ENCODE data around the gene KATNB1.
"Not testable (repeated sequence)": the region's sequence is repeated elsewhere in the genome, so short reads cannot be mapped to it uniquely, and the experiment has no call there.

Gene KATNB1

DNA sequence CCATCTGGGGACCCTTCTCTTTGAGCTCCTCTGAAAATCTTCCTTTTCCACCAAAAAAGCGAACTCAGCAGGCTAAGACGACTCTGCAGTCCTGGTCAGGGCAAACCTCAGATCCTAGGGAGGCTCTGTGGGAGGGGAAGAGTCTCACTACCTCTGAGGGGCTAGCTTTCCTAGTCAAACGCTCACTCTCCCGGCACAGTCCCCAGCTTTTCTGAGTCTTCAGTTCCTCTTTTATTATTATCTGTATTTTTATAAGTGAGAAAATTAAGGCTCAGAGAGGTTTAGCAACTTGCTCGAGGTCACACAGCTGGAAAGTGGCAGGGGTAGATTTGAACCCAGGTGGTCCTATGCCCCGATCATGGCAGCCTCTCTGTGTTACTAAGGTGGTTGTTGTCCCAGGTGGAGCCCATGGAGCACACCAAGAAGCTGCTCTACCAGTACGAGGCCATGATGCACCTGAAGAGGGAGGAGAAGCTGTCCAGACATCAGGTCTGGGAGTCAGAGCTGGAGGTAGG, 9.1 kb upstream of the KATNB1 start:
- no peak for DNase-seq

GRCh38 chr16:57727610-57728009, 8.0 kb upstream of the KATNB1 start:
- DNase-seq: no peak

DNA sequence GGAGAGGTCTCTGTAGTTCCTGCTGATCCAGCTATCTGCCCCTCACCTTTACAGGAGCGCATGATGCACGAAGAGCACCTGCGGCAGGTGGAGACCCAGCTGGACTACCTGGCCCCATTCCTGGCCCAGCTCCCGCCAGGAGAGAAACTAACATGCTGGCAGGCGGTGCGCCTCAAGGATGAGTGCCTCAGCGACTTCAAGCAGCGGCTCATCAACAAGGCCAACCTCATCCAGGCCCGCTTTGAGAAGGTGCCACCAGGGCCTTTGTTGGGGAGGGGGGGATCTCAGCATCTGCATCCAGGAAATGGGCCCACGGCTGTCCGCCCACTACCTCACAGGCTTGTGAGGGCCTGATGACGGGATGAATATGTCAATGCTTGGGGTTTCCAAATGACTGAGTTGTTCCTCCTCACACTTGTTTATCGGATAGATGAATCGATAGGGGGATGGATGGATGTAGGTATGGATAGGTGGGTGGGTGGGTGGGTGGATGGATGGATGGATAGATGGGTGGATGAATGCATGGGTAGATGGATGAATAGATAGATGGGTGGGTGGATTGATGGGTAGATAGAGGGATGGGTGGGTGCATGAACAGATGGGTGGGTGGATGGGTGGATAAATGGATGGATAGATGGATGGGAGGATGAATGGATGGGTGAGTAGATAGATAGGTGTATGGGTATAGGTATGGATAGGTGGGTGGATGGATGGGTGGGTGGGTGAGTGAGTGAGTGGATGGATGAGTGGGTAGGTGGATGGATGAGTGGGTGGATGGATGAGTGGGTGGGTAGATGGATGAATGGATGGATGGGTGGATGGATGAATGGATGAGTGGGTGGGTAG, 7.0 kb upstream of the KATNB1 start:
- no peak for DNase-seq

- DNase-seq: no peak
These were observed 6.4 kb upstream of the KATNB1 start for GRCh38 chr16:57729182-57729484.

- not testable (repeated sequence) for DNase-seq
These were observed 5.7 kb upstream of the KATNB1 start for GRCh38 chr16:57729852-57730251.

GRCh38 chr16:57730771-57731730, 4.5 kb upstream of the KATNB1 start:
- no peak for DNase-seq

DNA sequence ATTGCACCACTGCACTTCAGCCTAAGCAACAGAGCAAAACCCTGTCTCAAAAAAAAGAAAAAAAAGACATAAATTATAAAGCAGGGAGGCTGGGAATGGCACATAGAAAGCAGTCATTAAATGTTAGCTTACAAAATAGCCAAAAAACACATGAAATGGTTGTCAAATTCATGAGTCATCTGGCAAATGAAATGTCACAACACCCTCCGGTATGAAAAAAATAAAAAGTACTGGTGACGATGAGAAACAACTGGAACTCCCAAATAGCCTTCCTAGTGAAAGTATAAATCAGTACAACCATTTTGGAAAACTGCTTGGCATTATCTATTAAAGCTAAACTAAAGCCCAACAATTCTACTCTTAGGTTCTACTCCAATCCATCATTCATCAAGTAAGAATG, 3.5 kb upstream of the KATNB1 start:
- no peak for DNase-seq

GRCh38 chr16:57732714-57733113, 2.9 kb upstream of the KATNB1 start:
- no peak for DNase-seq

DNA sequence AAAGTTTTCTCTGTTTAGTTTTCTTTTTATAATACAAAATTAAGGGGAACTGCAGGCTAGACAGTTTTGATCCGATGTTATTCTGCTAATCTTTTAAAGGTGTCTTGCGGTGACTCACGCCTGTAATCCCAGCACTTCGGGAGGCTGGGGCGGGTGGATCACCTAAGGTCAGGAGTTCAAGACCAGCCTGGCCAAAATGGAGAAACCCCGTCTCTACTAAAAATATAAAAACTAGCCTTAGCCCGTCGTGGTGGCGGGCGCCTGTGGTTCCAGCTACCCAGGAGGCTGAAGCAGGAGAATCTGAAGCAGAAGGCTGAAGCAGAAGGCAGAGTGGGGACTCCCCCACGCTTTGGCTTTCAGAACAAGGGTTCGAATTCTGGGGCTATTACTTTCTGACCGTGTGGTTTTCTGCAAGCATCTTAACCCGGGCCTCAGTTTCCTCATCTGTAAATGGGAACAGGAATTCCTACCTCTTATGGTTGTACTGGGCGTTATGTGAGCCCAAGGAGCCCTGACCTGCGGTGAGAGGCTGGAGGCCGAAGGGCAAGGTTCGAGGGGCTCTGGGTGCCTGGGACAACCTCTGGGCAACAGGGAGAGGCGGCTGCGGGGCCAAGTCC, 1.2 kb upstream of the KATNB1 start:
- no peak for DNase-seq

DNA sequence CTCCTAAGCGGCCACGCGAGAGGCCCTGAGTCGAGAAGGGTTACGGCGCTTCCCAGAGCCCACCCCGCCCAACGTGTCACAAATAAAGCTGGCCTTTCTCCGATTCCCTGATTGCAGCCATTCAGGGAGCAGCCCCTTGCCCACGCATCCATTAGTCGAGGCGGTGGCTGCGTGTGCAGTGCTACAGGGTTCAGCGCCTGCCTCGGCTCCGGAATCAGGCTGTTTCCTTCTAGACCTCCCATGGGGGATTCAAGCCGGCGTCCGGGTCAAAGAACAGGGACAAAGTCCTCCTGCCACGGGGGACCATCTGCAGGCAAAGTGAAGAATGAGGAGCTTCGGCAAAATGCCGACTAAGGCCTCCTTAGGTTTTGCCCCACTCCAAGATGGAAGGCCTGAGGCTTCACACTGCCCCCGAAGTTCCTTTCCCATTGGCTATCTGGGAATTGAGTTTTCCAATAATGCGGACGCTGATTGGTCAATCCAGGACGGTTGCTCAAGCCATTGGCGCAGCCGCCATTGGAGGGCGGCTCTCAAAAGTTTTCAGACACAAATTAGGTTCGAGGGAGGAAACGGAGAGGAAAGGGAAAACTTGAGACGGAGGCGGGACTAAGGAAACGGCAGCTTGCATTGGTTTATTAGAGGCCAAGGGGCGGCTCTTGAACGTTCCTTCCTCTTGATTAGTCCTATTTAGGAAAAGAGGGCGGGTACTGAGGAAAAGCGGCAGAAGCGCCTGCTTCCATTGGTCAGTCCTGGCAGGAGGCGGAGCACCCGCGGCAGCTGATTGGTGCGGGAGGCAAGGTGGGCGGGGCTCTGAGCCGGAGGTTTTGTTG, 430 bp upstream of the KATNB1 start:
- DNase-seq: peak; percentile 99

DNA sequence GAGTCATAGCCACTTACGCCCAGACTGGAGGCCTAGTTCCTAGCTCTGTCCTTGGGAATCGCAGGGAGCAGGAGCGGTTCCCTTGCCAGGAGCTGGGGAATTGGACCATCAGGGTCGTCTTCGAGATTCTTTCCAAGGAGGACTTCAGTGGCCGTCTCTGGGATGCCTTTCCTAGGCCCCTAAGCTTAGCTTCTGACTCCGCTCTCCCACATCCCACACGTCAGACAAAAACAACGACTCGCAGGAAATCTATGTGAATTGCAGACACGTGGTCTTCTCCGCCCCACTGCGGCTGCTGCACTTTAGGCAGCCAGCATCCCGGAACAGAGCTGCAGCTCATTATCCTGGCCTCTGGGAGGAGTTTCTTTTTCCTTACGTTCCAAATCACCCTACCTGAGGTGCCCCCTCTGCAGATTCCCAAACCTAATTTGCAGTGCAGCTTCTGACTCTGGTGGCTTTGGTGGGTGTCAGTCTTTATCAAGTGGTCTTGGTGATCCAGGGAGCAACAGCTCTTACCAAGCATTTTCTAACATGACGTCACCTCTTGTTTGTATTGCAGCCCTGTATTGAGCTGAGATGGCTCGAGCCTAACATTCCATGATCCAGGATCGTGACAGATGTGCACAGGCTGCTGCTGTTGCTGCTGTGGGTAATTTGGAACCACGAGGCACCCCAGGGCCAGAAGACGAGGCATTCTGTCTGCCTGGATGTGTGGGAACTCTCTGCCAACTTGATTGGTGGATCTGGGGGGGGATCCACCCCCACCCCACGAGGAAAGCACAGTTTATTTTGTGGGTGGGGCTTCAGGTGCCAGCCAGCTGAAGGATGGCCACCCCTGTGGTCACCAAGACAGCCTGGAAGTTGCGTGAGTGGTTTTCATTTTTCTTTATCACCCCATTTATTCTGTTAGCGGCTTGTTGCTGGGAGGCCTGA, 1.1 kb downstream of the KATNB1 start:
- peak; percentile 65 for DNase-seq

DNA sequence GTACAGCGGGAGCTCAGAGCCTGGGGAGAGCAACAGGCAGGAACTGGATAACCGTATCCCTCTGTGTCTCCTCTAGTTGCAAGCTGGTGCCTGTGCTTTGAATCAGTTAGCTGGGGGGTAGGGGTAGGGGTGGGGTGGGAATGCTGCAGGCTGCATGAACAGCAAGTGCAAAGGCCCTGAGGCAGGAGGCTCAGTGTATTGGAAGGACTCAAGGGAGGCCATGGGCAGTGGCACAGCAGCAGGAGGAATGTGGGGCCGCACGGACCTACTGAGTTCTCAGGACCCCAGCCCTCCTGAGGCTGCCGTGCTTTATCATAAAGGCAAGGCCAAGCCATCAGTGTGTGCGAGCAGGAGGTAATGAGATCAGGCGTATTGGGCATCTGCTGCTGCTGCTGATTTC, 3.3 kb downstream of the KATNB1 start:
- DNase-seq: no peak

DNA sequence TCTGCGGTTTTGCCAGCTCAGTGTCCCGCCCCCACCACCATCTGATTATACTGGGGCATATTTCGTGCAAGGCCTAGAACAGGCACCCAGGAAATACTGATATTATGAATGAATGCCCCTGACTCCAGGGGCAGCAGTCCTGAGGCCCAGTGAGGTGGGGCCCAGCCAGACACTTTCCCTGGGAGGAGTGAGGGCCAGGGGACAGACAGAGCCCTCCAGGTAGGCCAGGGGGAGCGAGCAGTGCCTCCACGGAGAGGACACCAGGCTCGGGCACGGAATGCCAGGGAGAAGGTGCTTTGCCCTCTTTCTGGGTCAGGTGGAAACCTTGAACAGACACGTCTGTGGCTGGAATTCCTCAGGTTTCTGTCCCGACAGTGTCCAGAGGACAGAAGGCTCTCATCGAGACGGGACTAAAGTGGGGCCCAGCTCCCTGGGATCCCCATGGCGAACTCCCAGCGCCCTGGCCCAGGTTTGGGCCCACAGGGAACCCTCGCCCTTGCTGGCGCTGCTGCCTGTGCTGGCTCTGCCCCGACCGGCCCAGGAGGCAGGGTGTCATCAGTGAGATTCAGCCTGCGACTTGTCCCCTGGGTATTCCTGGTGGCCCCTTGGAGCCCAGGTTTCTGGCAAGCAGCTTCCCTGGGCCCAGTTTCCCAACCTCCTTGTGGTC, 4.3 kb downstream of the KATNB1 start:
- no peak for DNase-seq

- no peak for DNase-seq
These were observed 5.0 kb downstream of the KATNB1 start for GRCh38 chr16:57740423-57741071.

DNA sequence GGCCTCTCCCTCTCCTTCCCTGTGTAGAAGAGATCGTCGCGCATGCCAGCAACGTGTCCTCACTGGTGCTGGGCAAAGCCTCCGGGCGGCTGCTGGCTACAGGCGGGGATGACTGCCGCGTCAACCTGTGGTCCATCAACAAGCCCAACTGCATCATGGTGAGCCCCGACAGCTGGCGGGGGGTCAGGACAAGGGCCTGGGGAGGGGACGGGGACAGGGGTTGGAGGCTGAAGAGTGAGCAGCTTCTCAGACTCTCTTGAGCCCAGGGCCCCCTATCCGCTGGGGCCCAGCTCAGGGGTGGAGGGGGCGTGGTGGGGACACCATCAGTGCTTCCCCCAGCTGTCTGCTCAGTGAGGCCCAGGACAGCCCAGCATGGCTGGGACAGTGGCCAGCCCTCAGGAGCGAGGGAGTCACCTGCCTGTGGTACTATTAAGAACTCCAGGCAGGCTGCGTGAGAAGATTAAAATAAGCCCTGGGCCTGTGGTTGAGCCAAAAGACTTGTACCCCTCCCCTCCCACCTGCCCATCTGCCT, 6.2 kb downstream of the KATNB1 start:
- no peak for DNase-seq

DNA sequence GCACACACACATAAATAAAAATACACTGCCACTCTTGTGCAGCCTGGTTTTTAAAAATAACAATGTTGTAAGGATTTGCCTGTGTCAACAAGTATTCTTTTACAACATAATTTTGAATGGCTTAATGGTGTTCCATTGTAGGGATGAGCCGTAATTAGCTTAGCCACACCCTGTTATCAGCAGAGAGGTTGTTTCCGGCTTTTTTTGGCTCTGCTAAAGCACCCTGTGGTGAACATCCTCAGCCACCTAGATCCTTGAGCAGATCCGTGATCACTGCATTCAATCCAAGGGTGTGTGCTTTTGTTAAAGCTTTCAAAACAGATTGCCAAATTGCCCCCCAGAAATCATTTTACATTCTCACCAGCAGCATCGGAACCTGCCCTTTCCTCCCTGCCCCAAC, 7.0 kb downstream of the KATNB1 start:
- DNase-seq: no peak

DNA sequence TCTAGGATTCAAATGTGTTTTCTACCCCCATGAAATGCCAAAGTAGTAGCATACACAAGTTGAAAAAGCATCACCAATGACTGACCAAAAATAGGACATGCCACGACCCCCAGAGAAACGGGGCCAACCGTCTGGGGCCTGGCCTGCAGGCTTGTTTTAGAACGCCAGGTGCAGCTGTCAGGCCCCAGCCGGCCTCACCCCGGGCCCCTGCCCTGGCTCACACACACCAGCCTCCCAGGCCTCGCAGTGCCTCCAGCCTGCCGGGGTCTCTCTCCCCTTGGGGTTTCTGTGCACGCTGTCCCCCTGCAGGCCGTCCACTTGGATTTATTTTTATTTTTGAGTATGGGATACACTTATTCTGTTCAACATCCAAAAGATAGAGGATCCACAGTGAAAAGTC, 7.9 kb downstream of the KATNB1 start:
- DNase-seq: no peak

DNA sequence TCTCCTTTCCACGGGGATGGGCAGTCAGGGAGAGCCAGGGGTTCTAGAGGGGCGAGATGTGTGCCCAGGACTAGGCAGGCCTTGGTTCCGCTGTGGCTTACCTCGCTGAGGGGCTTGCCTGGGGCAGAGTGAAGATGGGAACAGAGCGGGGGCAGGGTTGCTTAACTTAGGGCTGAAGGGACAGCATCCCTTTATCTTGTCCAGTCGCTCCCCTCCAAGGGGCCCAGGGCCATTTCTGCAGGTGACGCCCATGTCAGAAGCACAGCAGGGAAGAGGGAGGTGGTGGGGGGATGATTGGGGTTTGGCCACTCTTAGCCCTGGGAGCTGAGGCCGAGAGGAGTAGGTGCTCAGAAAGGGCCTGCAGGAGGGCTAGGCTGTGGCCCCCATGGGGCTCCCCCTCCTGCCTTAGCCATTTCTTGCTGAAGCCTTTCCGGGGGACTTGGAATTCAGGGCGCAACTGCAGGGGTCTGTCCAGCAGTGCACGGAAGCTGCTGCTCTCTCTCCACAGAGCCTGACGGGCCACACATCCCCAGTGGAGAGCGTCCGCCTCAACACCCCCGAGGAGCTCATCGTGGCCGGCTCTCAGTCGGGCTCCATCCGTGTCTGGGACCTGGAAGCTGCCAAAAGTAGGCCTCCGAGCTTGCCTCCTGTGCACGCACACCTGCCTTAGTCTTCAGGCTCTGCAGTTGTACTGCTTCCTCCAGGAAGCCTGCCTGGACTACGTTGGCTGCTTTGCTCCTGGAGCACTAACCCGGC, 8.5 kb downstream of the KATNB1 start:
- DNase-seq: no peak

DNA sequence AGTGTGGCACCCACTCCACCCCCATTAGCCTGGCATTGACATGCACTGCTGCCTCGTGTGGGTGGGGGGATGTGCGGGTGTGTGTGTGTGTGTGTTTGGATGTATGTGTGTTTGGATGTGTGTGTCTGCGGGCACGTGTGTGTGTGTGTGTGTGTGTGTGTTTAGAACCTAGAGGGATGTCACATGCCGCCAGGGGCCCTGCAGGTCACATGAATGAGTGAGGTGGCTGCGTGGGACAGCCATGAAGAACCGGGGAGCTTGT, 9.0 kb downstream of the KATNB1 start:
- no peak for DNase-seq
